IgD-negative memory B cell (primary cell): ENCODE data around the gene RASAL1. TPM values are rescaled to one million over a fixed set of nuclear protein-coding genes. Genes with fewer than 3 reads are reported as not detected.

Source experiments
- H3K27ac Mint-ChIP-seq, 3 donors: one replicate each; pipeline ENCODE4 v1.8.0; 2020 to 2022; ENCODE audit warnings: mild to moderate bottlenecking in 3 of 3, mixed read lengths in 3 of 3, moderate library complexity in 1 of 3
- H3K27me3 Mint-ChIP-seq: one replicate; pipeline ENCODE4 v1.8.0; 2021; ENCODE audit warnings: mixed read lengths
- H3K36me3 Mint-ChIP-seq: one replicate; pipeline ENCODE4 v1.8.0; 2020; ENCODE audit warnings: mild to moderate bottlenecking, mixed read lengths
- H3K4me1 Mint-ChIP-seq, 3 donors: one replicate each; pipeline ENCODE4 v1.8.0; 2020 to 2022; ENCODE audit warnings: mixed read lengths in 3 of 3, mild to moderate bottlenecking in 1 of 3
- H3K4me3 Mint-ChIP-seq, 4 donors: one replicate each; pipeline ENCODE4 v1.8.0; 2020 to 2022; ENCODE audit warnings: mild to moderate bottlenecking in 4 of 4, mixed read lengths in 4 of 4, moderate library complexity in 3 of 4
- H3K9me3 Mint-ChIP-seq, 3 donors: one replicate each; pipeline ENCODE4 v1.8.0; 2020 to 2021; ENCODE audit warnings: mixed read lengths in 3 of 3, mild to moderate bottlenecking in 1 of 3
- polyA plus RNA-seq: library from polyadenylated mRNA; unstranded; fragments of 300-500 nt; fragmentation: Illumina TruSeq; gene quantifications from one replicate; pipeline ENCODE4 v1.2.3, GENCODE V29; 2021

Gene RASAL1
- polyA plus RNA-seq, 1 donor from 2014 or later: not detected

DNA sequence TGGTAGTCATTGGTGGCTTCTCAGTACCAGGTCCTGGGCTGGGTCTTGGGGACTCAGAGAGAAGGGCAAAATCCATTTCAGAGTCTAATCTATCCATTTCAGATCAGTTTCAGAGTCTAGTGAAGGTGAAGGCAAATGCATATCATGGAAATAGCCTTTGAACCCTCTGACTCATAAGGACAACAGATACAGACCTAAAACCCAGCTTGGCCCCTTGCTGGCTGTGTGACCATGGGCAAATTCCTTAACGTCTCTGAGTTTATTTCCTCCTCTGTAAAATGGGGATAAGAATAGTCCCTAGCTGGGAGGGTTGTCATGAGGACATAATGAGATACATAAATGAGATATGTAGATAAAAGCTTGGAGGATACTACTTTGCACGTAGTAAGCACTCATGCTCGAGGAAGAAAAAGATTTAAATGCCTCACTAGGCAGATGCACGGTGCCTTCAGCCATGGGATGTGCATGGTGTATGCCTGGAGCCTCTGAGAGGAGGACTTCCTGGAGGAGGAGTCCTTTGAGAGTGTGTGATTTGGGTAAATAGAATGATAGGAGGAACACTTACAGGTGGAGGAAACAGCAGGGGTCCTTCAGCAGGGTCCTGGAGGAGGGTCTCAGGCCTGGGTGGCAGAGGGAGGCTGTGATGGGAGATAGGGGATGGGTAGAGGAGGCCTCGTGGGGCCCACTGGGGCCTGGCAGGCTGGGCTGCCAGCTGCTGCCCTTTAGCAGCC is 71.0 kb downstream of the RASAL1 start:
- Mint-ChIP-seq H3K4me1 (peaks cover 19 to 43% (median 33%) of the 10 kb centered on the region in 3 donors), H3K27ac (peak overlapping the region; percentile 3 to 48 (median 40)), H3K9me3 (no peaks in the 10 kb centered on the region), H3K4me3 (peak overlapping the region in 2 of 4 donors; percentile 32 to 67), H3K27me3 (peaks cover 3% of the 10 kb centered on the region), H3K36me3 (no peaks in the 10 kb centered on the region)

GRCh38 chr12:113063396-113064350 is 71.9 kb downstream of the RASAL1 start:
- H3K9me3 Mint-ChIP-seq: no peaks in the 10 kb centered on the region
- peaks cover 17 to 37% (median 25%) of the 10 kb centered on the region in 3 donors for H3K4me1 Mint-ChIP-seq
- H3K27ac Mint-ChIP-seq: no peak overlapping the region

DNA sequence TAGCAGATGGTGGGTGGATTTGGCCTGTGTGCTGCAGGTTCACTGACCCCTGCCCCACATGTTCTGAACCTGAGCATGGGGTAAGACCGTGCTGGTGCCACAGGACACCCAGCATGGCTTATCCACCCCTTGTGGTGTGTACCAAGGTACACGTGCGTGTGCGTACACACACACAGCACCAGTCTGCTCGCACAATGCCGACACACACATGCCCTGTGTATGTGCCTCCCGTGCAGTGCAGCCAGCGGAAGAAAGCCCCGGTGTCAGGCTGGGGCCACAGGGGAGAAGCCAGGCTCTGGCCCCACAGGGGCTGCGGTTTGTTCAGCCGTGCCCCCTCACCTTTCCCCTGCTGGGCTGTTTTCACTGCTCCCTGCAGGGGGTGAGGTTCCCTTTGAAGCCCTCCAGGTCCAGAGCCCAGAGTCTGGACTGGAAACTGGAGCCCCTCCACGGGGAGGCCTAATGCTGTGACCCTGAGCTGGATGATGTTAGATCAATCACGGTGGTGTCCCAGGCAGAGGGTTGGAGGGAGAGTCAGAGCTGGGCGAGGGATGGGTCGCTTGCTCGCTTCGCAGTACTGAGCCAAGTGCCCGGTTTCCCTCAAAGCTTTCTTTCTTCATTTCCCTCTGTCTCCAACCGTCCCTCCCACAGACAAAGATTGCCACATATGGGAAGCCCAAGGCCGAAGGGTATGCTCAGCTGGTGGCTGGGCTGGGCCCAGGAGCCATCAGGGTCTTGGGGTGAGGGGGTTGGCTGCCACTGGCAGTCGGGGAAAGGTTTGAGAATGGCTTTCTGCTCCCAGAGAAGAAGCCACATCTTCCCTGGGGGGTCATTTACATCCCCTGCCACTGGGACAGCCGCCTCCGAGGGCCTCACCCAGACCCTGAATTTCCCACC is 72.8 kb downstream of the RASAL1 start:
- Mint-ChIP-seq H3K4me3 (peak overlapping the region in 3 of 4 donors; percentile 44 to 68 (median 46)), H3K9me3 (no peaks in the 10 kb centered on the region), H3K4me1 (peaks cover 13 to 31% (median 18%) of the 10 kb centered on the region in 3 donors), H3K36me3 (no peaks in the 10 kb centered on the region), H3K27ac (no peak overlapping the region), H3K27me3 (peaks cover 2% of the 10 kb centered on the region)

More at GRCh38 chr12:113063396-113064350, 71.9 kb downstream of the RASAL1 start:
- peak overlapping the region in 1 of 4 donors; percentile 28 for H3K4me3 Mint-ChIP-seq
- H3K27me3 Mint-ChIP-seq: peaks cover 3% of the 10 kb centered on the region
- H3K36me3 Mint-ChIP-seq: no peaks in the 10 kb centered on the region

GRCh38 chr12:113061061-113061694 is 74.4 kb downstream of the RASAL1 start:
- Mint-ChIP-seq H3K36me3 (no peaks in the 10 kb centered on the region), H3K9me3 (no peaks in the 10 kb centered on the region), H3K4me1 (peaks cover 14 to 33% (median 21%) of the 10 kb centered on the region in 3 donors), H3K27me3 (peaks cover 2% of the 10 kb centered on the region), H3K27ac (peak overlapping the region in 1 of 3 donors; percentile 24), H3K4me3 (peak overlapping the region in 2 of 4 donors; percentile 24 to 42)

- Mint-ChIP-seq H3K4me1 (peaks cover 14 to 35% (median 22%) of the 10 kb centered on the region in 3 donors), H3K36me3 (no peaks in the 10 kb centered on the region), H3K27me3 (peaks cover 2% of the 10 kb centered on the region), H3K4me3 (peak overlapping the region in 2 of 4 donors; percentile 24 to 42), H3K9me3 (no peaks in the 10 kb centered on the region), H3K27ac (no peak overlapping the region)
These were observed 75.1 kb downstream of the RASAL1 start for GRCh38 chr12:113060336-113060960.

DNA sequence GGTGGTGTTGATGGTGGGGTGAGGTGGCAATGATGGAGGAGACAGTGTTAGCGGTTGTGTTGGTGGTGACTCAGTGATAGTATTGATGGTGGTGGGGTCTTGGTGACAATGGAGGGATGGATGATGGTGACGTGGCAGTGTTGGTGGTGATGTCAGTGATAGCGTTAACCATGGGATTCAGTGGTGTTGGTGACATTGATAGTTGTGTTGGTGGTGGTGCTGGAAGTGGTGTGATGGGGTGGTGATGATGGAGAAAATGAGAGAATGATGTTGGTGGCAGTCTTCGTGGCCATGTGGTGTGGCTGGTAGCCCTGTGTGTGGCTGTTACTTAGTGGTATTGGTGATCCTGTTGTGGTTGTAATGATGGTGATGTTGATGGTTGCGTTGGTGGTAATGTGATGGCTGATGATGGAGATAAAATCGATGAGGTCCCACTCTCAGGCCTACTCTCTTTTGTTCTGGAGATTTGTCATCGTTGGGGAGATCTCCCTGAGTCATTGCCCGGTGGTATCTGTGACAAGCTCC is 76.4 kb downstream of the RASAL1 start:
- Mint-ChIP-seq H3K4me3 (no peak overlapping the region), H3K9me3 (no peaks in the 10 kb centered on the region), H3K4me1 (peaks cover 14 to 29% (median 23%) of the 10 kb centered on the region in 3 donors), H3K27me3 (peaks cover 2% of the 10 kb centered on the region), H3K27ac (no peak overlapping the region), H3K36me3 (no peaks in the 10 kb centered on the region)

- Mint-ChIP-seq H3K9me3 (no peaks in the 10 kb centered on the region), H3K27me3 (peaks cover 2% of the 10 kb centered on the region), H3K27ac (no peak overlapping the region), H3K4me1 (peaks cover 14 to 29% (median 23%) of the 10 kb centered on the region in 3 donors), H3K4me3 (peak overlapping the region in 1 of 4 donors; percentile 47), H3K36me3 (no peaks in the 10 kb centered on the region)
These were observed 77.0 kb downstream of the RASAL1 start for GRCh38 chr12:113058553-113058952.

- Mint-ChIP-seq H3K27ac (peak overlapping the region in 1 of 3 donors; percentile 40), H3K4me3 (peak overlapping the region; percentile 46 to 83 (median 78))
These were observed 77.7 kb downstream of the RASAL1 start for GRCh38 chr12:113057565-113058485.

DNA sequence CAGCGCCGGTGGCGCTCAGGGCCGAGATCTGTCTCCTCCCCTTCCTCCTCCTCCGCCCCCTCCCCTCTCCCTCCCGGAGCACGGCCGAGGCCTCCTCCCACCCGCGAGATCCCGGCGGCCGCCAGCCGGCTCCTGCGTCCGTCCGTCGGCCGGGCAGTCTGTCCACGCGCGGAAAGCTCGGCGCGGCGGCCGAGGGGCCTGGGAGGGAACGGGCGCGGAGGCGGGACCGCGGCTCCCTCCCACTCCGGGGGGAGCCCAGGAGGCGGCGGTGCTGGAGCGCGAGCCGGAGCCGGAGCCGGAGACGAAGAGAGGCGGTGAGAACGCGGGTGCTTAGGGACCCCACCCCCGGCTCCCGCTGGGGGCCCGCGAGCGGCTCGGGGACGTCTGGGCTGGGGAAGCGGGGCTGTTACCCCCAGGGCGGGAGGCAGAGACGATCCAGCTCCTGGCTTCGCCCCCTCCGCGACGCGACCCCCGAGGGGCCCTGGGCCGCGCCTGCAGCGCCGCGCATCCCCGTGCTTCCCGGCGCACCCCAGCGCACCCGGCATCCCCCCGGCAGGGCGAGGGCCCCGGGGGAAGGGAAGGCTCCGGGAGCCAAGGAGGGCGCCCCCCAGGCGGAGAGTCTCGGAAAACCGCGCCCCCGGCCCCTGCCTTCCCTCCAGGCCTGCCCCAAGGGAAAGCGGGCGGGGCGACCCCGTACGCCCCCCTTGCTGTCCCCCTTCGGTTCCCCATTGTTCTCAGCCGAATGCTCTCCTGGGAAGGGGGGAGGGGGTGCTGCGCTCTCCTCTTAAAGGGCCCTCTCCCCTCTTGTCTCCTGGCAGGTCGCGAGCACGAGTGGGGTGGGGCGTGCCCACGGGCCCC is 78.7 kb downstream of the RASAL1 start, which contains the start of gene DTX1:
Gene DTX1, plus strand, starts transcription at position 100 of the 858 bp plus-strand sequence. CDS start 1,463 bp downstream, outside the sequence.
- Mint-ChIP-seq H3K27ac (peak within 1 kb of the TSS in 1 of 3 donors; percentile 65), H3K4me1 (peaks cover 13 to 31% (median 28%) of the 10 kb centered on the region in 3 donors), H3K4me3 (peak within 1 kb of the TSS; percentile 46 to 91 (median 84)), H3K36me3 (peaks cover 1% of the 10 kb centered on the region), H3K27me3 (peaks cover 2% of the 10 kb centered on the region), H3K9me3 (no peaks in the 10 kb centered on the region)

More at GRCh38 chr12:113057565-113058485, 77.7 kb downstream of the RASAL1 start:
- Mint-ChIP-seq H3K27me3 (peaks cover 2% of the 10 kb centered on the region), H3K9me3 (no peaks in the 10 kb centered on the region), H3K4me1 (peaks cover 14 to 30% (median 23%) of the 10 kb centered on the region in 3 donors), H3K36me3 (no peaks in the 10 kb centered on the region)

GRCh38 chr12:113056381-113056630 is 79.3 kb downstream of the RASAL1 start:
- Mint-ChIP-seq H3K36me3 (peaks cover 1% of the 10 kb centered on the region), H3K9me3 (no peaks in the 10 kb centered on the region), H3K27ac (peak overlapping the region in 1 of 3 donors; percentile 65), H3K4me3 (peak overlapping the region; percentile 39 to 91 (median 84)), H3K27me3 (peaks cover 2% of the 10 kb centered on the region), H3K4me1 (peaks cover 18 to 32% (median 30%) of the 10 kb centered on the region in 3 donors)

DNA sequence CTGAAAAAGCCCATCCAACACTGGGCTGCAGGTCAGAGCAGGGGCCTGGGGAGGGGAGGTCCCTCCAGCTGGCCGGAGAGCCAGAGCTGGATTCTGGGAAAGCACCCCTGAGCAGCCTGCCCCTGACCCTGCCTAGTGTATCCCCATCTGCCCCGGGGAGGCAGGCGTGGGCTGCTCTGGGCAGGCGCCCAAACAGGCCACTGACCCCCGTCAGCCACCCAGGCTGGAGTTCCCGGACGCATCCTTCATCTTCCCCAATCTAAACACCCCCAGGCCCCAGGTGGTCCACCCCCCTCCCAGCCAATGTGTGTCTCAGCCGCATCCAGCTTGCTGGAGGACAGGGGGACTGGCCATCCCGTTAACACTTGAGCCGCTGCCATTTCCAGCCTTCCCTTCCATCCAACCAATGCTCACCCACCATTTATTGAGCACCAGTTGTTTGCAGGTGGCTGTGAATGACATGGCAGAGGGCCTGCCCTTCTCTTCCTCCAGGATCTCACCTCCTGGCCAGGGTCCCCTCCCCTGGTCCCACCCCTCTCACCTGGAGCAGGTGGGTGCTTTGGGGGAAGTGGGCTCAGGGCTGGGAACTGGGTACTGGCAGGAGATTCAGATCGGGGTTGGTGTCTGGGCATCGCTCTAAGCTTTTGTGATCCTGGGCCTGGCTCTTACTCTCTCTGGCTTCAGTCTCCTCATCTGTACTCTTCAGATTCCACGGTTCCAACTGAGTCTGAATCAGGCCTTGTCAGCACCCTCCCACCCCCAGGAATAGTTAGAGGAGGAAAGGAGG is 79.8 kb downstream of the RASAL1 start:
- no peaks in the 10 kb centered on the region for H3K9me3 Mint-ChIP-seq
- H3K4me3 Mint-ChIP-seq: peak overlapping the region; percentile 39 to 91 (median 84)
- H3K27ac Mint-ChIP-seq: peak overlapping the region in 1 of 3 donors; percentile 65
- H3K27me3 Mint-ChIP-seq: peaks cover 2% of the 10 kb centered on the region
- H3K4me1 Mint-ChIP-seq: peaks cover 23 to 33% (median 33%) of the 10 kb centered on the region in 3 donors
- H3K36me3 Mint-ChIP-seq: peaks cover 1% of the 10 kb centered on the region
